ENCODE results near the gene MRPL44.

MRPL44 gene

DNA sequence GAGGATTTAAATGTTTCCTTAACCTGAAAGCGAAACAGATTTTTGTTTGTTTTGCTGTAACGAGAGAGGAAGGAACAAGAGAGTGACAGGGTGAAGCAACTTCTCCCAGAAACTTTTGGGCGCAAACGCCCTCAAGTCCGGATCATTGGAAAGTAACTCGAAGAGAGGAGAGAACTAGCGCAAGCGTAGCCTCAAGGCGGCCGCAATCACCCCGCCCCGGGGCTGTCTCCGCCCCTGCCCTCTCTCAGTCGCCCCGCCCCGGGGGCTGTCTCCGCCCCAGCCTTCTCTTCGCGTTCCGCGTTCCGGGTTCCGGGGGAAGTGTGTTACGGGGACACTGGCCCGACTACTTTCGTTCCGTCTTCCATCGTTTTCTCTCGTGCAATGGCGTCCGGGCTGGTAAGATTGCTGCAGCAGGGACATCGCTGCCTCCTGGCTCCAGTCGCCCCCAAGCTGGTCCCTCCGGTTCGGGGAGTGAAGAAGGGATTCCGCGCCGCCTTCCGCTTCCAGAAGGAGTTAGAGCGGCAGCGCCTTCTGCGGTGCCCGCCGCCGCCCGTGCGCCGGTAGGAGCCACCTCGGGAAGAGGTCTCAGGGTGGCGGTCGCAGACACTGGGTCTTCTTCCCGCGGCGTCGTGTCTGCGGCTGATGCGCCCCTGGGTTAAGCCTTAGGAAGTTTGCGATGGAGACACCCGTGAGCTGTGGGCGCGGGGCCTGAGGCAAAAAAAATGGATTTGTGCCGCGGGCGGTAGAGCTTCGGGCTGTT lies at the start of gene MRPL44:
MRPL44 (plus strand) TSS at position 372 of the 760 bp plus-strand sequence; CDS start at position 382, 10 bp downstream.
- peak; percentile 90 to 96 (median 94) for DNase-seq

DNA sequence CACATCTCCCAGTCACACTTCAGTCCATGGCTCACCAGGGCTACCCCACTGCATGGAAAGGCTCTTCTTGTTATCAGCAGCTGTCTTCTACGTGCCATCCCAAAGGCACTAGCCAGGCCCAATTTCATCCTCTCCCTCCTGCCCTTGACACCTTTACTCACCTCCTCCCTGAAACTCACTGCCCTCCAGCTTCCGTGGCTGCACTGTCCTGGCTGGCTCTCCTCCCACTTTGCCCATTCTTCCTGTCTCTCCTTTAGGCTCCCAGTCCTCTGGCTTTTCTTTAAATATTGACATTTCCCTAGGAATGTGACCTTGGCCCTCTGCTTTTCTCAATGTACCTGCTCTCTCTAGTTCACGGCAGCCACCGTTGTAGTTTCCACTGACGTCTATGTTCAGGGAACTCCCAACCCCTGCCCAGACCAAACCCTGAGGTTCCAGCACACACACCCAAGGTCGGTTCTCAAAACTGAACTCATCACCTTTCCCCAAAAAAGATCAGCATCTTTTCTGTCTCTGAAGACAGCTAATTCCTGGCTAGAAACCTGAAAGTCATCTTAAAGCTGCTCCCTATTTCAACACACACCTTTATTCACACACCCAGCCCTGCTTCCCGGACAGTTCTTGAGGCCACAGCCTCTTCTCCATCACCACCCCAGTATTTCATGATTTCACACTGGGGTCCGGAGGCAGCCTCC lies 48.8 kb upstream of the MRPL44 start:
- no peak for DNase-seq

- no peak for DNase-seq
Measured at GRCh38 chr2:223909001-223909741, 48.1 kb upstream of the MRPL44 start.

GRCh38 chr2:223914324-223914723 lies 42.9 kb upstream of the MRPL44 start:
- DNase-seq, result no peak

DNA sequence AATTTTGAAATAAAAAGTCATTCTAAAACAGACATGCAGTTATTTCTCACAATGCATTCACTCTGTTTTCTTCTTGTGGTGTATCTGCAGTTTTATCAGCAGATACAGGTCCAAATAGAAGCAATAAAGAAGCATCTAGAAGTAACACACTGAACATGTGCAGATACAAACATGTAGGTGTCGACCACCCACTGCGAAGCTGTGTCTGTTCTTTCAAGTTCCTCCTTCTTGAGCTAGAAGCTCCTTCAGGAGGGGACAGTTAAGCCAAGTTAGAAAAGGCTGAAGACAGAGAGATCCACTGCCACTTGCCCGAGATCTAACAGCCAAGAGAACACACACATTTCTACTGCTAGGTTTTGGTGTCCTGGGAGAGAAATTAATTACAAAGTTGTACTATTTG lies 42.2 kb upstream of the MRPL44 start:
- DNase-seq, result no peak

GRCh38 chr2:223916181-223916920 lies 40.9 kb upstream of the MRPL44 start:
- DNase-seq, result no peak

DNA sequence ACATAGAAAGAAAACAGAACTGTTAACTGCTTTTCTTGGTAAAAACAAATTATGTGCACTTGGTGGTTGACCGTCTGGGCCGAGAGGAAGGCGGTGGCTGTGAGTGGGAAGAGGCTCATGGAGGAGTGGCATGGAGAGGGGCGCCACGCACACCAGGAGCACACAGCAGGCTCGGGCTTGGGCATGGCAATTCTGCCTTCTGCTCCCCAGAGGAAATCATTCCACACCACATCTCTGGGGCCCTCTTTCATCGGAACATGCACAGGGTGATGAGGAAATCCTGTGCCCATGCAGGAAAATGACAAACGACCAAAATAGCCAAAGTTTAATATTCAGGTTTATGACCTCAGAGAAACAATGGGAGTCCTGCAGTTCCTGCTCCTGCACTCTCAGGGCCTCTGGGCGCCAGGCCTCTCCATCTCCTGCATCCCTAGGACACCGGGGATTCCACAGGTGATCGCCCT lies 38.6 kb upstream of the MRPL44 start:
- no peak for DNase-seq

GRCh38 chr2:223920109-223920508 lies 37.2 kb upstream of the MRPL44 start:
- DNase-seq, result no peak

- no peak for DNase-seq
Measured at GRCh38 chr2:223921204-223921603, 36.1 kb upstream of the MRPL44 start.

GRCh38 chr2:223922308-223922707 lies 35.0 kb upstream of the MRPL44 start:
- DNase-seq, result no peak

- DNase-seq, result no peak
Measured at GRCh38 chr2:223923976-223924375, 33.3 kb upstream of the MRPL44 start.

GRCh38 chr2:223925106-223925505 lies 32.2 kb upstream of the MRPL44 start:
- DNase-seq, result no peak

- DNase-seq, result no peak
Measured at GRCh38 chr2:223928113-223929006, 28.9 kb upstream of the MRPL44 start.

GRCh38 chr2:223929571-223930102 lies 27.6 kb upstream of the MRPL44 start:
- DNase-seq, result no peak

DNA sequence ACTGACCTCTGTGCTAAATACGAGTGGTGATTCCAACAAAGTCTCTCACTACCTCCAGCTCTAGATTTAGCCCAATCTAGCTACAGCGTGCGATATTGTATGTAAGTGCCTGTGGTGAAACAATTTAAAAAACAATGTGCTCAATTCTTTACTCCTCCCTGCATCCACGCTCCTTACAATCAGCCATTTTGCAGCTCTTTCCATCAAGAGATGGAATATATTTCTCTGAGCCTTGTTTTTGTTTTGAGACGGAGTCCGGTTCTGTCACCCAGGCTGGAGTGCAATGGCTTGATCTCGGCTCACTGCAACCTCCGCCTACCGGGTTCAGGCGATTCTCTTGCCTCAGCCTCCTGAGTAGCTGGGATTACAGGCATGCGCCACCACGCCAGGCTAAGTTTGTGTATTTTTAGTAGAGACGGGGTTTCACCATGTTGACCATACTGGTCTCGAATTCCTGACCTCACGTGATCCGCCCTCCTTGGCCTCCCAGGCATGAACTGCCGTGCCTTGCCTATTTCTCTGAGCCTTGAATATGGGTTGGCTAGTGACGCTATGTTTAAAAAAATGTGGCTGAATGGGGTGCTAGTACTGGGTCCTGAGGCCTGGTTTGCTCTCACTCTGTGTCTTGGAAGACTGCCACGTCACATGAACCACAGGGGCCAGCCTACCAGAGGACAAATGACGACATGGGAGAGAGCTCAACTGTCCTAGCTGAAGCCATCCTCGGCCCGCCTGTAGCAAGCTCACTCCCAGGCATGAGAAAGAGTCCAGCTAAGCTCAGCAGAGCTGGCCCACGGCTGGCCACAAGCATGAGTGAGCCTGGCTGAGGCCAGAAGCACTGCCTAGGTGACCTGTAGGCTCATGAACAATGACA lies 26.9 kb upstream of the MRPL44 start:
- DNase-seq, result no peak

GRCh38 chr2:223932816-223933800 lies 24.2 kb upstream of the MRPL44 start:
- no peak for DNase-seq

GRCh38 chr2:223934870-223935269 lies 22.4 kb upstream of the MRPL44 start:
- DNase-seq, result no peak

- DNase-seq, result no peak
Measured at GRCh38 chr2:223935459-223936125, 21.7 kb upstream of the MRPL44 start.
